HG03469 (cell line): Measurements from ENCODE around the gene KRT8.

Experiments
- ATAC-seq: cut with Tn5 transposase; IDR thresholded peaks from one replicate; pipeline ENCODE4 v1.9.1; 2021; ENCODE audit warnings: mild to moderate bottlenecking, moderate library complexity, moderate number of reproducible peaks; ENCODE audit not compliant: unreplicated experiment

The KRT8 gene

GRCh38 chr12:52925717-52926595 lies 21.1 kb upstream of the KRT8 start:
- ATAC-seq, result no peak

- no peak for ATAC-seq
Observed at GRCh38 chr12:52924764-52925716, 20.2 kb upstream of the KRT8 start.

- no peak for ATAC-seq
Observed at GRCh38 chr12:52921488-52922165, 16.8 kb upstream of the KRT8 start.

- ATAC-seq, result no peak
Observed at GRCh38 chr12:52920937-52921336, 16.1 kb upstream of the KRT8 start.

GRCh38 chr12:52918784-52919183 lies 13.9 kb upstream of the KRT8 start:
- ATAC-seq, result no peak

- no peak for ATAC-seq
Observed at GRCh38 chr12:52918351-52918750, 13.5 kb upstream of the KRT8 start.

GRCh38 chr12:52917800-52918199 lies 12.9 kb upstream of the KRT8 start:
- no peak for ATAC-seq

- ATAC-seq, result no peak
Observed at GRCh38 chr12:52916216-52916615, 11.3 kb upstream of the KRT8 start.

GRCh38 chr12:52915637-52916036 lies 10.8 kb upstream of the KRT8 start:
- ATAC-seq, result no peak

- no peak for ATAC-seq
Observed at GRCh38 chr12:52914576-52915121, 9.8 kb upstream of the KRT8 start.

GRCh38 chr12:52913431-52913821 lies 8.6 kb upstream of the KRT8 start:
- no peak for ATAC-seq

GRCh38 chr12:52912711-52913430 lies 8.0 kb upstream of the KRT8 start:
- ATAC-seq, result no peak

GRCh38 chr12:52910248-52910883 lies 5.5 kb upstream of the KRT8 start:
- ATAC-seq, result no peak

GRCh38 chr12:52909796-52910195 lies 4.9 kb upstream of the KRT8 start:
- no peak for ATAC-seq

GRCh38 chr12:52909331-52909730 lies 4.5 kb upstream of the KRT8 start:
- no peak for ATAC-seq

GRCh38 chr12:52907092-52907810 lies 2.4 kb upstream of the KRT8 start:
- ATAC-seq, result no peak

- no peak for ATAC-seq
Observed at GRCh38 chr12:52906191-52906601, 1.3 kb upstream of the KRT8 start.

GRCh38 chr12:52903855-52904508 lies 894 bp downstream of the KRT8 start:
- no peak for ATAC-seq
